ENCODE measurements around the gene SAMHD1.
"Not testable (repeated sequence)": the region's sequence is repeated elsewhere in the genome, so short reads cannot be mapped to it uniquely, and the experiment has no call there.

Gene SAMHD1

DNA sequence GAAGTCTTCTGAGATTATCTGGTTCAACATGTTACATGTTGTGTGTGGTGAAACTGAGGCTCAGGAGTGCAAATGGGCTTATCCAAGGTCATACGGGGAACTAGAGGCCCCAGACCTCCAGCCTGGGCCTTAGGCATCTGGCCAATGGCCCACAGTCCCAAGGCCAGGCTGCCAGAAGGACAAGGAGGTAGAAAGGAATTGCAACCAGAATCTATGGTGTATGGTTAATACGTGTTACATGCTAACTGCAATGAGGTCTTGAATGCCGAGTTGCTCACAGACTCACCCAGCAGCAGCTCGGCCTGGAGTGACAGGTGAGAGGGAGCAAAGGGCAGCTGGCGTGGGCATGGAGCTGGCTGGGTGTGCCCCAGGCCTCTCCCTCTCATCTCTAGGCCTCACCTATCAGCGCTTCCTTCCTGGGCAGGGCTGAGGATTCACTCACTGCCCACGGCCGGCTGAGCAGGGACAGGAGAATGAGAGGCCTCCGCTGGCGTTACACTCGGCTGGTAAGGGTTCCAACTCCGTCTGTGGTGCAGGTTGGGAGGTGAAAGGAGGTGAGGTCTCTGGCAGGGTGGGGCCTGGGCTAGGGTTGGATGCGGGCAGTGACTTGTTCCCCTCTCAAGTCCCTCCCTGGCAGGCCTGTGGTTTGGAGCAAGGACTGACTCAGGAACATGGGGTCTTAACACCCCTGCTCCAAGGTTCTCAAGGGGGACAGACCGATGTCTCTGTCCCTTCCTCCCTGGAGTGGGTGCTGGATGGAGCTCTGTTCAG, 75.6 kb downstream of the SAMHD1 start, which contains the start of gene TLDC2:
TSS of gene TLDC2 (plus strand) at position 437 of the 771 bp plus-strand sequence. CDS start at position 474, 37 bp downstream.
- TF ChIP-seq POLR2A (IDR thresholded peaks at IDR 0.05; ENCODE audit: extremely low read depth, insufficient read length) (no peak), MYC (IDR thresholded peaks at IDR 0.05; ENCODE audit: low read depth, low read length) (no peak)
- TF ChIP-seq, protein P1, sequence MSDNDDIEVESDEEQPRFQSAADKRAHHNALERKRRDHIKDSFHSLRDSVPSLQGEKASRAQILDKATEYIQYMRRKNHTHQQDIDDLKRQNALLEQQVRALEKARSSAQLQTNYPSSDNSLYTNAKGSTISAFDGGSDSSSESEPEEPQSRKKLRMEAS (IDR thresholded peaks at IDR 0.05; ENCODE audit: low read depth, low read length): no peak
- TF ChIP-seq, protein P2, sequence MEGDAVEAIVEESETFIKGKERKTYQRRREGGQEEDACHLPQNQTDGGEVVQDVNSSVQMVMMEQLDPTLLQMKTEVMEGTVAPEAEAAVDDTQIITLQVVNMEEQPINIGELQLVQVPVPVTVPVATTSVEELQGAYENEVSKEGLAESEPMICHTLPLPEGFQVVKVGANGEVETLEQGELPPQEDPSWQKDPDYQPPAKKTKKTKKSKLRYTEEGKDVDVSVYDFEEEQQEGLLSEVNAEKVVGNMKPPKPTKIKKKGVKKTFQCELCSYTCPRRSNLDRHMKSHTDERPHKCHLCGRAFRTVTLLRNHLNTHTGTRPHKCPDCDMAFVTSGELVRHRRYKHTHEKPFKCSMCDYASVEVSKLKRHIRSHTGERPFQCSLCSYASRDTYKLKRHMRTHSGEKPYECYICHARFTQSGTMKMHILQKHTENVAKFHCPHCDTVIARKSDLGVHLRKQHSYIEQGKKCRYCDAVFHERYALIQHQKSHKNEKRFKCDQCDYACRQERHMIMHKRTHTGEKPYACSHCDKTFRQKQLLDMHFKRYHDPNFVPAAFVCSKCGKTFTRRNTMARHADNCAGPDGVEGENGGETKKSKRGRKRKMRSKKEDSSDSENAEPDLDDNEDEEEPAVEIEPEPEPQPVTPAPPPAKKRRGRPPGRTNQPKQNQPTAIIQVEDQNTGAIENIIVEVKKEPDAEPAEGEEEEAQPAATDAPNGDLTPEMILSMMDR (IDR thresholded peaks at IDR 0.05; ENCODE audit: low read depth, low read length): no peak
- no peak for DNase-seq (ENCODE audit: low read depth)
- no peak within 1 kb of the TSS for H3K4me3 ChIP-seq (ENCODE audit: low read depth, low read length)

DNA sequence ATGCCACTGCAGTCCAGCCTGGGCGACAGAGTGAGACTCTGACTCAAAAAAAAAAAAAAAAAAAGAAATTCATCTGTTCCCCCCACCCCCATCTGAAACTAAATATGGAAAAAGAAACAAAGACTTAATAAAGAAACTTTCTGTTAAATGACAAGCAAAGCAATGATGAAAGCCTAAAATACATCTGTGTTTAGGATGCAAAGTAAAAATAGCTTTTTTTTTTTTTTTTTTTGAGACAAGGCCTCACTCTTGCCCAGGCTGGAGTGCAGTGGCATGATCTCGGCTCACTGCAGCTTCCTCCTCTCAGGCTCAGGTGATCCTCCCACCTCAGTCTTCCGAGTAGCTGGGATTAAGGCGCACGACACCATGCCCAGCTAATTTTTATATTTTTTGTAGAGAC, 76.4 kb downstream of the SAMHD1 start:
- DNase-seq (ENCODE audit: low read depth): not testable (repeated sequence)

DNA sequence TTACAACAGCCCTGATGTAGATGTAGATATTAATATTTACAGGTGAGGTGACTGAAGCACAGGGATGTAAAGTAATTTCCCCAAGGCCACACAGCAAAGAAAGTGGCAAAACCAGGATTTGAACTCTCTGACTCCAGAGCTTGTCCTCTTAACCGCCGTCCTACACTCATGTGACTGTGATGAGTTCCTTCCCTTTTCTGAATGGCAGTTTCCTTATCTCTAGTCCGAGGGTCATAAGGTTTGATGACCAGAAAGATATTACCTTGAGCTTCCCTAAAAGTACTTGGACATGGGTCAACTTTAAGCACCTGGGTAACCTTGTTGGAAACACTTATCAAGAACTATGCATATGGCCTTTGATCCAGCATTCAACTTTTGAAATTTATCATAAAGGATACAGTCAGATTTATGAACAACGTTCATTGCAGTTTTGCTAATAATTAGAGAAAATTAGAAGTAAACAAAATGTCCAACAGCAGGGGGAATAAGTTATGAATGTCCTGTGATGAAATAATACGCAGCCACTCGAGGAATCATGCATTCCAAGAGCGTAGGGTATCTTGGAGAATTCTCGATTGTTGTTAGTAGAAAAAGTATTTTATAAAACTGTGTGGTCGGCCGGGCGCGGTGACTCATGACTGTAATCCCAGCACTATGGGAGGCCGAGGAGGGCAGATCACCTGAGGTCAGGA, 77.9 kb downstream of the SAMHD1 start:
- DNase-seq (ENCODE audit: low read depth): no peak
- no peak overlapping the region for H3K4me3 ChIP-seq (ENCODE audit: low read depth, low read length)
- TF ChIP-seq POLR2A (IDR thresholded peaks at IDR 0.05; ENCODE audit: extremely low read depth, insufficient read length) (no peak), MYC (IDR thresholded peaks at IDR 0.05; ENCODE audit: low read depth, low read length) (no peak)
- TF ChIP-seq, protein P1 (IDR thresholded peaks at IDR 0.05; ENCODE audit: low read depth, low read length): no peak
- TF ChIP-seq, protein P2 (IDR thresholded peaks at IDR 0.05; ENCODE audit: low read depth, low read length): no peak

More for the DNA sequence above, 76.4 kb downstream of the SAMHD1 start:
- not testable (repeated sequence) for H3K4me3 ChIP-seq (ENCODE audit: low read depth, low read length)

DNA sequence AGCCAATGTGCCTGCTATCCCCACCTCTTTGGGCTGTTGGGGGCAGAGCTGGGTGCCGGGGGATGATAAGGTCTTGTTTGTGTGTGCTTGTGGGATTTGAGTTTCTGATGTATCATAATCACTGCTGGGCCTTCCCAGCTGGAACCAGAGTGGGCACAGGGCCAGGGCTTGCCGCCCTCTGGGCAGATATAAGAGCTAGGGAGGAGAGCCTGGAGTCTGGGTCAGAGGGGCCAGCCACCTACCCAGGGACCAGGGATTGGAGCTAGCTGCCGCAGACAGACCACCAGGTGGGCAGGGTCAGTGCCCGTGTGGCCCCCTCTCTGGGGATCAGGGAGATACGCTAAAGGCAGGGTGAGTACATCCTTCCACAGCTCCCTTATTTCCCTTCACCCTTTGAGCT, 78.7 kb downstream of the SAMHD1 start:
- DNase-seq (ENCODE audit: low read depth): no peak
- H3K4me3 ChIP-seq (ENCODE audit: low read depth, low read length): no peak overlapping the region
- TF ChIP-seq MYC (IDR thresholded peaks at IDR 0.05; ENCODE audit: low read depth, low read length) (no peak), POLR2A (IDR thresholded peaks at IDR 0.05; ENCODE audit: extremely low read depth, insufficient read length) (no peak)
- TF ChIP-seq, protein P2 (IDR thresholded peaks at IDR 0.05; ENCODE audit: low read depth, low read length): no peak
- TF ChIP-seq, protein P1 (IDR thresholded peaks at IDR 0.05; ENCODE audit: low read depth, low read length): no peak

DNA sequence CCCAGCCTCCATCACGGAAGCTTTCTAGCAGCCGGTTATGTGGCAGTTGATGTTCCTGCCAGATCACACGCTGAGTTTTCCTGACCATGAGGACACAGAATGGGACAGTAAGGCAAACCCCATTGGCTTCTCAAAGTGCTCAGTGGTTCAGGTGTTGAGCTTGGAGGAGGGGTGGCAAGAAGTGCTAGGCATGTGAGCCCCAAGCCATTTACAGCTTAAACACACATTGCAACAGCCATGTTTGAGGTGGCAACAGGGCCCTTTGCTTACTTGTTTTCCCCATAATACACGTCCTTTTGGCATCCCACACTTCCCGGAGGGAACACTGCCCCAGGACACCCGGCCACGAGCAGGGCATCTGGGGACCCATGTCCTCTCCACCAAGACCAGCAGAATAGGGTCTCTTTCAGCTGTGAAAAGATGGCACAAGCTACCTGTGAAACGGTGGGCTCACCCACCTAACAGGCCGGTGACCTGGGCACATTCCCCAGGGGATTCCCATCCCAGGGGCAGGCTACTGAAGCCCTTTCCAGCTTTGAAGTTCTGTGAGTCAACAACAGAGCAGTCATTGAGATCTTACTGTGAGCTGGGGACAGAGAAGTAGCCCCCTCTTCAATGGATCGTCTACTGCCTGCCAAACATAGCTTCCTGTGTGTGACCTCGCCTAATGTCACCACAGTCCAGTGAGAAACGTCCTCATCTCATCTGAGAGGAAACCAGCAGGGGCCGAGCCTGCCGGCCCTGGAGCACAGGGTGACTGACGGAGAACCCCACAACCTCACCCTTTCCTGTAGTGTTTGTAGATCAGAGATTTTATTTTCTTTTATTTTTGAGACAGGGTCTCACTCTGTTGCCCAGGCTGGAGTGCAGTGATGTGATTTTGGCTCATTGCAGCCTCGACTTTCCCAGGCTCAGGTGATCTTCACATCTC, 79.6 kb downstream of the SAMHD1 start:
- no peak overlapping the region for H3K4me3 ChIP-seq (ENCODE audit: low read depth, low read length)
- TF ChIP-seq MYC (IDR thresholded peaks at IDR 0.05; ENCODE audit: low read depth, low read length) (no peak), POLR2A (IDR thresholded peaks at IDR 0.05; ENCODE audit: extremely low read depth, insufficient read length) (no peak)
- TF ChIP-seq, protein P1 (IDR thresholded peaks at IDR 0.05; ENCODE audit: low read depth, low read length): no peak
- TF ChIP-seq, protein P2 (IDR thresholded peaks at IDR 0.05; ENCODE audit: low read depth, low read length): no peak
- DNase-seq (ENCODE audit: low read depth): no peak

All from NB4 (cell line).